GM21526 (cell line): ENCODE measurements around the gene ZNF263.
"Not testable (repeated sequence)": the region's sequence is repeated elsewhere in the genome, so short reads cannot be mapped to it uniquely, and the experiment has no call there.

ENCODE experiments used
- ATAC-seq: cut with Tn5 transposase; IDR thresholded peaks from one replicate; pipeline ENCODE4 v1.9.1; 2021; ENCODE audit warnings: moderate library complexity; ENCODE audit not compliant: unreplicated experiment, low FRiP score

The ZNF263 gene

GRCh38 chr16:3266873-3267537, 16.3 kb upstream of the ZNF263 start:
- no peak for ATAC-seq

- ATAC-seq, result no peak
Measured at GRCh38 chr16:3268294-3268693, 15.0 kb upstream of the ZNF263 start.

- ATAC-seq, result not testable (repeated sequence)
Measured at GRCh38 chr16:3270718-3271117, 12.6 kb upstream of the ZNF263 start.

GRCh38 chr16:3271281-3271680, 12.0 kb upstream of the ZNF263 start:
- ATAC-seq, result not testable (repeated sequence)

- no peak for ATAC-seq
Measured at GRCh38 chr16:3274490-3274889, 8.8 kb upstream of the ZNF263 start.

- no peak for ATAC-seq
Measured at GRCh38 chr16:3274947-3275346, 8.3 kb upstream of the ZNF263 start.

- ATAC-seq, result no peak
Measured at GRCh38 chr16:3276679-3277078, 6.6 kb upstream of the ZNF263 start.

GRCh38 chr16:3281222-3281820, 2.0 kb upstream of the ZNF263 start:
- ATAC-seq, result no peak

GRCh38 chr16:3282103-3282729, 1.1 kb upstream of the ZNF263 start:
- ATAC-seq, result peak; percentile 24

- ATAC-seq, result peak; percentile 18
Measured at GRCh38 chr16:3283543-3284447, 504 bp downstream of the ZNF263 start.

- ATAC-seq, result no peak
Measured at GRCh38 chr16:3285131-3285530, 1.8 kb downstream of the ZNF263 start.

- no peak for ATAC-seq
Measured at GRCh38 chr16:3289998-3290673, 6.8 kb downstream of the ZNF263 start.

GRCh38 chr16:3292604-3293003, 9.3 kb downstream of the ZNF263 start:
- ATAC-seq, result no peak

GRCh38 chr16:3295209-3295608, 11.9 kb downstream of the ZNF263 start:
- ATAC-seq, result no peak

GRCh38 chr16:3295783-3296182, 12.5 kb downstream of the ZNF263 start:
- no peak for ATAC-seq

GRCh38 chr16:3304370-3304769, 21.1 kb downstream of the ZNF263 start:
- ATAC-seq, result no peak

GRCh38 chr16:3305109-3306068, 22.1 kb downstream of the ZNF263 start, which contains the start of the genes TIGD7 and ZNF75A:
Gene TIGD7 (minus strand): TSS chr16:3305430. CDS start chr16:3300614, 4,816 bp downstream.
Gene ZNF75A (plus strand): TSS chr16:3305497. CDS start chr16:3308429, 2,932 bp downstream.
- peak; percentile 92 for ATAC-seq

- ATAC-seq, result no peak
Measured at GRCh38 chr16:3306078-3306477, 22.8 kb downstream of the ZNF263 start.

GRCh38 chr16:3311496-3311895, 28.2 kb downstream of the ZNF263 start:
- ATAC-seq, result no peak
